HG02610 (cell line): ENCODE data around the gene UBE2I.

Experiments
- ATAC-seq: cut with Tn5 transposase; IDR thresholded peaks from one replicate; pipeline ENCODE4 v1.9.1; 2021; ENCODE audit warnings: mild to moderate bottlenecking, moderate library complexity; ENCODE audit not compliant: unreplicated experiment

Gene UBE2I

GRCh38 chr16:1277151-1277598 is 32.3 kb upstream of the UBE2I start:
- no peak for ATAC-seq

- no peak for ATAC-seq
These were observed 31.7 kb upstream of the UBE2I start for GRCh38 chr16:1277617-1278282.

- ATAC-seq: no peak
These were observed 31.0 kb upstream of the UBE2I start for GRCh38 chr16:1278477-1278876.

GRCh38 chr16:1279081-1279944 is 30.1 kb upstream of the UBE2I start:
- no peak for ATAC-seq

GRCh38 chr16:1279945-1280589 is 29.4 kb upstream of the UBE2I start:
- ATAC-seq: no peak

GRCh38 chr16:1280783-1281182 is 28.7 kb upstream of the UBE2I start:
- ATAC-seq: no peak

- no peak for ATAC-seq
These were observed 27.9 kb upstream of the UBE2I start for GRCh38 chr16:1281517-1281916.

GRCh38 chr16:1282324-1282973 is 27.0 kb upstream of the UBE2I start:
- no peak for ATAC-seq

- ATAC-seq: no peak
These were observed 26.1 kb upstream of the UBE2I start for GRCh38 chr16:1283296-1283695.

GRCh38 chr16:1283996-1284616 is 25.3 kb upstream of the UBE2I start:
- no peak for ATAC-seq

- no peak for ATAC-seq
These were observed 23.5 kb upstream of the UBE2I start for GRCh38 chr16:1285669-1286512.

- no peak for ATAC-seq
These were observed 22.8 kb upstream of the UBE2I start for GRCh38 chr16:1286513-1287094.

- ATAC-seq: no peak
These were observed 21.3 kb upstream of the UBE2I start for GRCh38 chr16:1287982-1288670.

- no peak for ATAC-seq
These were observed 20.5 kb upstream of the UBE2I start for GRCh38 chr16:1288813-1289476.

- no peak for ATAC-seq
These were observed 20.0 kb upstream of the UBE2I start for GRCh38 chr16:1289477-1289866.

GRCh38 chr16:1290063-1290501 is 19.4 kb upstream of the UBE2I start:
- no peak for ATAC-seq

- ATAC-seq: no peak
These were observed 18.4 kb upstream of the UBE2I start for GRCh38 chr16:1290860-1291575.

GRCh38 chr16:1291576-1291974 is 17.9 kb upstream of the UBE2I start:
- no peak for ATAC-seq
